HG02852 (cell line): ENCODE measurements around the gene TACC3.

Experiments
- ATAC-seq: cut with Tn5 transposase; IDR thresholded peaks from one replicate; pipeline ENCODE4 v1.9.1; 2021; ENCODE audit warnings: mild to moderate bottlenecking, moderate library complexity; ENCODE audit not compliant: unreplicated experiment

TACC3 gene

GRCh38 chr4:1757836-1758235 is 36.5 kb downstream of the TACC3 start:
- no peak for ATAC-seq

DNA sequence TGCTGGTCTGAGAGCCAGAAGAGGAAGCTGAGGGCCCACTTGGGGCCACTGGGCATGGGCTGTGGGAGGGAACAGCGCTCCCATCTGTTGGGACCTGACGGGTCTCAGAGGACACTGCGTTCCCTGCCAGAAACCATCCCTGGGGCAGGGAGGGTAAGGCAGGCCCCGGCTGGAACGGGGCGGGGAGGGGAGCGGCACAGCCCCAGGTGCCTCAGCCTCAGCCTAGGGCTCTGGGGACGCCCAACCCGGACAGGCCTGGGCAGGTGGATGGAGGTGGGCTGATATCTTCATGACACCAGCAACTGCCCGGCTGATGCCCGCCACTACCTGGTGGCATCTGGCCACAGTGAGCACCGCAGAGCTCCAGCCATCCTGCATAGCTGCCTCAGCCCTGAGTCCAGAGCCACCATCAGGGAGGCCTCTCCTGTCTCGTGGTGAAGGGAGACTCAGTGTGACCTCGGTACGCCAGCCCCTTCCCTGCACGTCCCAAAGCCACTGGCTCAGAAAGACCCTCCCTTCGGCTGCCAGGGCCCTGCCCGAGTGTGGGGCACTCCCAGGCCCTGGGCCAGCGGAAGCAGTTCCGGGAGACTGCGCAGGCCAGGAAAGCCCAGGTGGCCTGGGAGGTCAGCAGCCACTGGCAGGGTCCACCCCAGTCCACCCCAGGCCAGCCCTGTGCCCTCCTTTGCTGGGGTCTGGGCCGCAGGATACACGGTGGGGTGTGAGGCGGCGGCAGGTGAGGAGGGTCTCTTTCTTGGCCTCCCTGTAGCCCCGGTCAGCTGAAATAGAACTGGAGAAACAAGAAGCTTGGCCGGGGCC is 37.2 kb downstream of the TACC3 start:
- no peak for ATAC-seq

DNA sequence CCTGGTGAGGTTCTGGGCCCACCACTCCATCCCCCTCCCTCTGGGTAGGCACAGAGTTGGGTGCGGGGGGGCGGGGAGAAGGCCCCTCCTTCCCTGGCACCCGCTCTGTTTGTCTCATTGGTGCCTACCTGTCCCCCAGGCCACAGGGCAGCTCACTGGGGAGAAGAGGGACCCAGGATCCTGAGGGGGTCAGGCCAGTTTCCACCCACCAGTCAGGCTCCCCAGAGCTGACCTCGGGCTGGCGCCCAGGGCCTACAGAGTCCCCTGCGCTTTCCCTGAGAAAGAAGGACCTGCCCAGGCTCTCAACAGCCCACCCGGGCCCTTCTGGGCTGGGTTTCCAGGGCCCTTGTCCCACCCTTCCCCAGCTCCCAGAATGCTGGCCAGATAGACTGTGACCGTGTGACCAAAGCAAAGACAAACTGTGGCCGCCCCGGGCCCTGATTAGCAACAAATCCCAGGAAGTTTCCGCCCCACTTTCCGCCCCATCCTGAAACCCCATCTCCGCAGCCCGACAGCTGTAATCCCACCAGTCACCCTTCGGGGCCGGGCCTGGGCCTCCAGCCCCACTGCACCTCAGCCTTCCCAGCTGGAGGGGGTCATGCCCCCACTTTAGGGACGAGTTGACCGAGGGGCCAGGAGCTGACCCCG is 38.0 kb downstream of the TACC3 start:
- no peak for ATAC-seq

- ATAC-seq: no peak
Measured at GRCh38 chr4:1759818-1760223, 38.5 kb downstream of the TACC3 start.

DNA sequence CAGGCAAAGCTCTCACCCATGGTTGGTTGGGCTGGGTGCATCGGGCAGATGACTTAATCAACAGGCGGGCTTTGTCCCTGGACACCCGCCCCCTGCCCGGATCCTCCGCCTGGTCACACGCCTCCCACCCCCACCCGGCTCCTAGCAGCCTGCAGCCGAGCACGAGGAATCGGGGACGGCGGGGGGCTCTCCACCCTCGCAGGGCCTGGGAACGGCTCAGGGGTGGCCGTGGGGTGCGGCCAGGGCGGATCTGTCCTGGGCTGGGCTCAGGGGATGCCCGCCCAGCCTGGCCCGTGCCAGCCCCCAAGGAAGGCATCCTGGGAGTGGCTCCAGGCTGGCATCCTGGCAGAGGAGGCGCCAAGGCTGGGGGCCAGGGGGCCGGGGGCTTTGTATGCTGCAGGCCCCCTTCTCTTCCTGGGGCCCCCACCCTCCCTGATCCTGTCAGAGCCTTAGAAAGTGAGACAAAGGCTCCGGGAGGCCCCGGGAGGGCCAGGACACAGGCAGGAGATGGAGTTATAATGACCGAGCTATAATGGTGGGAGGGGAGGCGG is 39.3 kb downstream of the TACC3 start:
- no peak for ATAC-seq

- no peak for ATAC-seq
Measured at GRCh38 chr4:1761130-1761689, 39.9 kb downstream of the TACC3 start.

GRCh38 chr4:1762264-1763010 is 41.1 kb downstream of the TACC3 start:
- ATAC-seq: no peak

- no peak for ATAC-seq
Measured at GRCh38 chr4:1763070-1763549, 41.8 kb downstream of the TACC3 start.

GRCh38 chr4:1763550-1764080 is 42.3 kb downstream of the TACC3 start:
- ATAC-seq: no peak

DNA sequence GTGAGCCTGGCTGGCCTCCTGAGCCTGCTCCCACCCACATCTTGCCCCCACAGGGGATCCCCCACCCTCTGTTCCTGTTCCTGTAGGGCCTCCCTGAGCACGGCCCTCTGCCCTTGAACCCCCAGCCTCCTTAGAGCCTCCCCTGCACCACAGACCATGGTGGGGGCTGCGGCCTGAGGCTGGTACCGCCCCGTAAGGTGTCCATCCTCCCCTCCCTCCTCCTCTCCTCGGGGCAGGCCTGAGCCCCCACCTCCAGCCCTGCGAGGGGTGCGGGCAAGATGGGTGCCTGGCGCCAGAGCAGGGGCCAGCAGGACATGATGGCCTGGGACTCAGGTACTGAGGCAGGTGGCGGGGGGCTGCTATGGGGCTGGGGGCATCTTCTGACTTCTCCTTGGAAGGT is 43.3 kb downstream of the TACC3 start:
- no peak for ATAC-seq

GRCh38 chr4:1765409-1766072 is 44.2 kb downstream of the TACC3 start:
- no peak for ATAC-seq

GRCh38 chr4:1766106-1767060 is 45.1 kb downstream of the TACC3 start:
- no peak for ATAC-seq

- ATAC-seq: no peak
Measured at GRCh38 chr4:1767061-1767769, 45.9 kb downstream of the TACC3 start.

- no peak for ATAC-seq
Measured at GRCh38 chr4:1767770-1768366, 46.5 kb downstream of the TACC3 start.

GRCh38 chr4:1768367-1769034 is 47.2 kb downstream of the TACC3 start:
- no peak for ATAC-seq

DNA sequence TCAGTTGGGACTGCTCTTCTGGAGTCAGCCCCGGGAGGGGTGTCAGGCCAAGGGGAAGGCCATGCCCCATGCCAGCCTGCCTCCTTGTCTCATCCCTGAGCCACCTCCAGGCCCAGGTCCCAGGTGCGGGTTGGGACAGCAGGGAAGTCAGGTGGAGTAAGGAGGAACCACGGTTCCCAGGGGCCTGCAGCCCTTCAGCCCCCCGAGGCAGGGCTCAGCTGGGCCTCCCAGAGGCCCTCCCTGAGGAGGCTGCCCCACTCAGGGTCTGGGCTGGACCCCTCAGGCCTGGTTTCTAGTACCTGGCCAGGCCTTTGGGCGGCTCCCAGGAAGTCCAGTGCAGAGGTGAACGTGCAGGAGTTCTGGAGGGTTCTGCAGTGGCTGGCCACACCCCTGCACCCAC is 48.4 kb downstream of the TACC3 start:
- no peak for ATAC-seq

GRCh38 chr4:1770245-1770644 is 48.9 kb downstream of the TACC3 start:
- ATAC-seq: no peak
